ENCODE results near the gene ZNF787. TPM values are rescaled to one million over a fixed set of nuclear protein-coding genes. Genes with fewer than 3 reads are reported as not detected.

The ZNF787 gene
- total and polyA plus RNA-seq, 2 of the 4 experiments (the other 2 are of a cell fraction), result 4.8 to 11.2 TPM

- H3K4me3 ChIP-seq (ENCODE audit: insufficient read depth, low read depth, low read length), result peak overlapping the region; percentile 89
- peak overlapping the region; percentile 97 for H3K9ac ChIP-seq (ENCODE audit: low read depth, low read length)
- peak overlapping the region; percentile 92 for H2BK5ac ChIP-seq (ENCODE audit: low read depth, low read length, poor library complexity, severe bottlenecking)
- H2BK15ac ChIP-seq (ENCODE audit: low read depth, low read length), result no peak overlapping the region
- peak overlapping the region; percentile 94 for H2AFZ ChIP-seq (replicated peaks; ENCODE audit: low read length, poor library complexity)
- H3K9me3 ChIP-seq (ENCODE audit: control insufficient read depth, insufficient read depth, low read length), result no peaks in the 10 kb centered on the region
- H3K14ac ChIP-seq (replicated peaks; ENCODE audit: low read depth, low read length), result peak overlapping the region; percentile 88
- peak overlapping the region; percentile 65 for H3K23ac ChIP-seq (ENCODE audit: low read depth, low read length)
- no peaks in the 10 kb centered on the region for H3K27me3 ChIP-seq (ENCODE audit: control insufficient read depth, insufficient read depth, low read length)
- peak overlapping the region; percentile 91 for H4K91ac ChIP-seq (ENCODE audit: insufficient read depth, low read depth, low read length)
- peak overlapping the region; percentile 99 for H3K27ac ChIP-seq (ENCODE audit: insufficient read depth, low read length)
- H3K79me1 ChIP-seq (ENCODE audit: low read depth in 1 of 2, low read length in 2 of 2), result peaks cover 0 to 30% of the 10 kb centered on the region in 2 experiments; a peak in 2 of 4 replicates
- H3K18ac ChIP-seq (ENCODE audit: low read depth, low read length), result peak overlapping the region; percentile 17; the same call in 1 of the 2 replicates
- intact Hi-C loops (cut with micrococcal nuclease), result loop anchor here (2.0 kb wide), 2 partner anchors 21 to 39 kb away; partner anchors contain the start of gene ZNF444
- no CpG with 5 or more reads among the region's 8 CpGs for WGBS, 2 experiments (ENCODE audit: extremely low coverage in 2 of 2, insufficient read length in 1 of 2)
- ChIA-PET POLR2A (ENCODE audit: unreplicated experiment) (interaction anchor here (0.8 kb wide), 1 partner anchor 34 kb away, joined by 4 read pairs; no protein-coding TSS in a partner anchor), CTCF (no interaction called here)
- H3K36me3 ChIP-seq (ENCODE audit: control insufficient read depth, insufficient read depth, low read length), result peaks cover 9% of the 10 kb centered on the region; the same call in 1 of the 2 replicates
- H3K4me2 ChIP-seq (ENCODE audit: low read depth, low read length), result peak overlapping the region; percentile 88
- peak overlapping the region; percentile 80 for H3K56ac ChIP-seq (ENCODE audit: extremely low read depth, insufficient read depth, low read length)
- no TSS peak for BruUV-seq (replicated peaks)
- in situ Hi-C loops (cut with MboI; ENCODE audit: low sequenced_read_pairs), result no loop called here
- H4K5ac ChIP-seq (ENCODE audit: low read depth, low read length), result no peak overlapping the region
- DNase-seq (no peak), ATAC-seq (ENCODE audit: low read depth) (no peak; the same call in 1 of the 2 replicates)
- H2AK5ac ChIP-seq (ENCODE audit: low read depth, low read length), result peak overlapping the region; percentile 96
- H2BK20ac ChIP-seq (ENCODE audit: low read depth, low read length), result no peak overlapping the region
- peak overlapping the region; percentile 100 for H2AK9ac ChIP-seq (replicated peaks; ENCODE audit: low read depth, low read length, poor library complexity)
- H3K4me1 ChIP-seq (ENCODE audit: control insufficient read depth, insufficient read depth, low read length), result peaks cover 15% of the 10 kb centered on the region
- H3K4ac ChIP-seq (ENCODE audit: low read depth, low read length), result peak overlapping the region; percentile 86
- TF ChIP-seq CHD1 (IDR thresholded peaks at IDR 0.05; ENCODE audit: low read depth, low read length) (no peak), MAFK (IDR thresholded peaks at IDR 0.05; ENCODE audit: low read depth, low read length) (no peak), RAD21 (IDR thresholded peaks at IDR 0.05; ENCODE audit: low read length) (no peak), MXI1 (IDR thresholded peaks at IDR 0.05; ENCODE audit: borderline replicate concordance, low read depth, low read length) (no peak), POLR2A (IDR thresholded peaks at IDR 0.05; ENCODE audit: low read depth, low read length) (no peak), BHLHE40 (IDR thresholded peaks at IDR 0.05; ENCODE audit: low read depth, low read length) (no peak), RCOR1 (IDR thresholded peaks at IDR 0.05; ENCODE audit: insufficient replicate concordance, low read length) (no peak)
- TF ChIP-seq, protein P1, sequence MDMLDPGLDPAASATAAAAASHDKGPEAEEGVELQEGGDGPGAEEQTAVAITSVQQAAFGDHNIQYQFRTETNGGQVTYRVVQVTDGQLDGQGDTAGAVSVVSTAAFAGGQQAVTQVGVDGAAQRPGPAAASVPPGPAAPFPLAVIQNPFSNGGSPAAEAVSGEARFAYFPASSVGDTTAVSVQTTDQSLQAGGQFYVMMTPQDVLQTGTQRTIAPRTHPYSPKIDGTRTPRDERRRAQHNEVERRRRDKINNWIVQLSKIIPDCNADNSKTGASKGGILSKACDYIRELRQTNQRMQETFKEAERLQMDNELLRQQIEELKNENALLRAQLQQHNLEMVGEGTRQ (IDR thresholded peaks at IDR 0.05; ENCODE audit: low read depth, low read length), result no peak
- dilution Hi-C loops (cut with HindIII; ENCODE audit: low sequenced_read_pairs, unreplicated experiment), result no loop called here
- peak overlapping the region; percentile 5 for H2BK120ac ChIP-seq (ENCODE audit: low read depth, low read length)
- H4K20me1 ChIP-seq (ENCODE audit: insufficient read depth, low read length), result peaks cover 54% of the 10 kb centered on the region
- H4K8ac ChIP-seq (ENCODE audit: low read depth in 2 of 2, low read length in 2 of 2), result peak overlapping the region; percentile 82 to 94
- peaks cover 17% of the 10 kb centered on the region for H3K9me1 ChIP-seq (ENCODE audit: insufficient read depth, low read length)
These were observed 1.1 kb downstream of the ZNF787 start for GRCh38 chr19:56120002-56120370.

Measured in IMR-90 (cell line).